IPS DF 4.7 (cell line): ENCODE measurements around the gene PPARA.
"Not testable (repeated sequence)": the region's sequence is repeated elsewhere in the genome, so short reads cannot be mapped to it uniquely, and the experiment has no call there.

Experiments
- DNase-seq: peaks from one replicate; pipeline ENCODE4 v3.0.0-alpha.2; 2013; ENCODE audit warnings: low spot score; ENCODE audit errors: extremely low read depth

Gene PPARA

DNA sequence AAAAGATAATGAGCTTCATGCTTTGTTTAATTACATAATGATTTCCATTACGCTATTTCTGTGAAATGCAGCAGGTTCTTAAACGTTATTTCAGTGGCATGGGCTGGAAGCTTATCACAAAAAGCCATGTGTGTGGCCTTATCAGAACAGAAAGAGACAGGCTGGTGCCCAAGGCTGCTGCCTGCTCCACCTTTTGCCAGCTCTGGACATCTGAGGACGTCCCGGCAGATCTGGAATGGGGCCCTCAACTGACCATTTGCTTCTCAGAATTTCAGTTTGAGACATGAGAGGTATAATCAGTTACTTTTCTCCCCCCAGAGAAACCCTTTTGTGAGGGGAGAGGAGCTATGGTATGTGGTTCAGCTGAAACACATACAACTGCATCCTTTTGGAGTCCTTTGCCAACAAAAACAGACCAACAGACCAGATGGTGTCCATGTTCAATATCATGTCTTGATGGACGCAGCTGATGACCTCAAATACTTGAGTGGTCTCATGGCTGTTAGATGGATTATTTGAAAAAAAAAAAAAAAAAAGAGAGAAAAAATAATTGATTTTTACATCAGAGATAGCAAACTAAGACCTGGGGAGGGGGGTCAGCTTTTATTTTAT, 91.2 kb downstream of the PPARA start:
- DNase-seq: no peak

DNA sequence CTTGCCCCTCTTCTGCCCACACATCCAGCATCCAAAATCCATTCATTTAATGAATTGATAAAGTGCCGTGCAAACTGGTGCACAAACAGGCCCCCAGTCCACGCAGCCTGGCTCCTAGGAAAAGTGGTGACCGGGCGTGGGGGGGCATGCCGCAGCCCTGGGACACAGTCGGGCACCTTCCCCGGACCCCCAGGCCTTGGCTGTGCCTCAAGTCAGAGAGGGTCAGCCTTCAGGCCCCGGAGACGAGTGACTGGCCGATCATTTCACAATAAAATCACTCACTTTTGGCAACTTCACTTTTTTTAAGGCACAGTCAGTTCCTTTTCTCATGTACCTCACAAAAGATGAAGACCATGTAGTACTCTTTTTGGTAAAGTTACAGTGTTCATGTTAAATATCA, 91.8 kb downstream of the PPARA start:
- DNase-seq: no peak

GRCh38 chr22:46244771-46245170, 94.4 kb downstream of the PPARA start:
- DNase-seq: no peak

DNA sequence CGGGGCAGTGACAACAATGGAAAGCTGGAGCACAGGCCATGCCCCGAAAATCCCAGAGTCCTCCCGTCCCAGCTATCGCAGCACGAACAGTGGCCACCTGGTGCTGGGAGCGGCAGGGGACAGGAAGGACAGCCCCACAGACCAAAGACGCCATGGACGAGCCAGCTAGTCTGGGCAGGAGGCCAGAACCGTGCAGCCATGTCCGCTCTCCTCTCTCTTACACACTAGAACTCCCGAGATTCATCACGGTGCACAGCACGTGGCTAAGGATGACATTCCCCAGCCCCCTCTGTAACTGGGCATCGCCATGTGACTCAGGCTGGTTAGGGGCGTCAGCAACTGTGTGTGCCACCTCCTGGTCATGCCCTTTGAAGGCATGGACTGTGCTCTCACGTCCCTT, 95.2 kb downstream of the PPARA start:
- no peak for DNase-seq

- DNase-seq: no peak
These were observed 95.9 kb downstream of the PPARA start for GRCh38 chr22:46246178-46246577.

GRCh38 chr22:46247443-46247975, 97.2 kb downstream of the PPARA start:
- DNase-seq: no peak

GRCh38 chr22:46250035-46250782, 99.9 kb downstream of the PPARA start, which contains the start of gene CDPF1:
Gene CDPF1, minus strand, starts transcription at chr22:46250293. Its CDS starts 2,009 bp downstream, at chr22:46248284.
- DNase-seq: peak; percentile 58

DNA sequence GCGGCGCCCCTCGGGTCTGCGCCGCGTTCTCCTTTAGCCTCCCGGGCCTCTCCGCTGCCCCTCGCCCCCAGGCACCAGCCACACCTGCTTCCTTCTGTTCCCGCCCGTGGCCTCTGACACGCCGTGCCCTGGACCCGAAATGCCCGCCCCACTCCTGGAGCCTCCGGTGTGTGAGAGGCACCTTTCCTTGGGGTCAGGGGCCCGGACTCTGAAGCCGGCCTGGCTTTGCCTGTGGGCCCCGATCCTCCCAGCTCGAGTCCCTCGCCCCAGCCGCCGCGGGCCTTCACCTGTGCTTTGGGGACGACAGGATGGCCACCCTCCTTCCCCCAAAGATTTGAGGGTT, 100.4 kb downstream of the PPARA start:
- DNase-seq: no peak

DNA sequence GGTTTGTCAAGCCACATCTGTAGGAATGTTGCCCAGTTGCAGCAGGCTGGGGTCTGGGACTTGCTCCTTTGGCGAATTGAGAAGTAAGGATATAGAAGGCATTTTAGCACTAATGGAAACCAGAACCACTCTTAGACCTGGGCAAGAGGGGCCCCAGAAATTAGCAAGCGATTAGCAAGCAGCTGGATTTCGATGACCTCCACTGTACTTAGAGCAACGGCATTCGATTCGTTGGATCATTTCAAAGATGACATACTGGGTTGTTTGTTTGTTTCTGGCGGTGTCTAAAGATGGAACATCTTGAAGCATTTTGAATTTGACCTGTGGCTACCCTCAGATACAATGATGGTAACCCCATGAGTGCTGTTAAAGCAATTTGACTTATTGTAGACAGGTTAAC, 100.9 kb downstream of the PPARA start:
- no peak for DNase-seq

DNA sequence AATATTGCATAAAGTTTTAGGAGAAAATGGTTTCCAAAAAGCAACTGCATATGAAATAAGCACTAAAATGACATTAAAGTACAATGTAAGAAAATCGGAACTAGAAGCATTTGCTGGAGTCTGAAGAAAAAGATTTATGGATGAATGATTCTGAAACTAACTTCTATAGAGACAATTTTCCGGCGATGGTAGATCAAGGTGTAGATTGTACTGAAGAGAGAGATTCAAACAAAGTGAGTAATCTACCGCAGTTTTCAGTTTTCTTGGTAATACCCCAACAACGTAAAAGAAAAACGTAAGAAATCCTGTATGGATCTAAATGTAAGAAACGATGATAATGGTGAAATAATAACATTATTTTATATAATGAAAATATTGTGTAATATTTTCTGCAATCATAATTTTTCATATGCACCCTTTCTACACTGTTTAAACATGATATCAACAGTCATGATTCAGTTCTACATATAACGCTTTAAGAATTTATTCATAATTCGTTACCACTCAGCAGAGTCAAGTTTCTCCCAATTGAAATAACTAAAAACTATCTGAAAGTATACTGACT, 101.6 kb downstream of the PPARA start:
- no peak for DNase-seq

DNA sequence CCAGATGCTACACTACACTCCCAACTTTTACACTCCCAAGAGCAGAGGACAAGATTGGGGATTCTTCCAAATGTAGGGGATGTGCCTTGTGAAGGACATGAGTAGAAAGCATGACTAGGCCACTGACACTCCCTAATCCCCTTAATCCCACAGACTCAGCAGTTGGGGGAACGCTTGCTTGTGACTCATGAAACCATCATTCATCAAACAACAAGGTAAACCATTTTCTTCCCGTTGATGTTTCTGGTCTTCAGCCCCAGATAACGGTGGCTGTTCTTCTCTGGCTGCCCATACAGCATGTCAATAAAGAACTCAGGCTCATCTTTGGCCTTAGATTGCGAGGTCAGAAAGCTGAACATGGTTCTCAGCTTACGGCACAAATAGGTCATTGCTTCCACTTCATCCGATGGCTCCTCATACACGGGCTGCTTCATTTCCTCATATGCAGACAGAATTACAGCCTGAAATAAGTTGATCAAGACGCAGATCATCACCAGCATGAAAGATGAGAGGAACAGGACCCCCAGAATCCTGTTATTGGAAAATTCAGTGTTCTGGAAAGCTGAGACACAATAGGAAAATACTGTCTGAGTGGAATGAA, 106.1 kb downstream of the PPARA start:
- no peak for DNase-seq

DNA sequence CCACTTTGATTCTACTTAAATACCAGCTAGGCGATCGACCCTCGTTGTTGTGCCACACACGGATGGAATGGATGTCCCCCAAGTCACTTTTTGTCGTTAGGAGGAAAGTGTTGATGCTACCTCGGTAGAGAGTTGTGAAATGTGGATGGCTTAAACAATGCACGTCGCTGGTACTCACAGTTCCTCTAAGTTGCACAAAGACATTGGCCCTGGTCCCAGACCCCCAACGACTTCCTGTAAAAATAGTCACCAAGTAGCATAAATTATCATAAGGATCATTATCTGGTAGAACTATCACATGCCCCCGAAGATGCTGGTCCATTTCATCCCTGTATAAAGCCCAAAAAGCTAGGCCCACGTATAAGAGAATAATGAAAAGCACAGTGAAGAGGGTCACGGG, 109.0 kb downstream of the PPARA start:
- no peak for DNase-seq

- no peak for DNase-seq
These were observed 109.7 kb downstream of the PPARA start for GRCh38 chr22:46260038-46260437.

- peak; percentile 41 for DNase-seq
These were observed 112.3 kb downstream of the PPARA start for GRCh38 chr22:46262449-46263215.

GRCh38 chr22:46263216-46263590, 112.9 kb downstream of the PPARA start, which contains the start of gene PKDREJ:
Gene PKDREJ, minus strand, starts transcription at chr22:46263343. Its CDS starts 21 bp downstream, at chr22:46263322.
- no peak for DNase-seq

- not testable (repeated sequence) for DNase-seq
These were observed 114.2 kb downstream of the PPARA start for GRCh38 chr22:46264520-46264919.

- DNase-seq: not testable (repeated sequence)
These were observed 115.3 kb downstream of the PPARA start for GRCh38 chr22:46265627-46266026.

GRCh38 chr22:46267431-46268279, 117.3 kb downstream of the PPARA start, which contains the start of gene TTC38:
Gene TTC38, plus strand, starts transcription at chr22:46268008. Its CDS starts 32 bp downstream, at chr22:46268040.
- DNase-seq: no peak

GRCh38 chr22:46269564-46269963, 119.2 kb downstream of the PPARA start:
- no peak for DNase-seq

DNA sequence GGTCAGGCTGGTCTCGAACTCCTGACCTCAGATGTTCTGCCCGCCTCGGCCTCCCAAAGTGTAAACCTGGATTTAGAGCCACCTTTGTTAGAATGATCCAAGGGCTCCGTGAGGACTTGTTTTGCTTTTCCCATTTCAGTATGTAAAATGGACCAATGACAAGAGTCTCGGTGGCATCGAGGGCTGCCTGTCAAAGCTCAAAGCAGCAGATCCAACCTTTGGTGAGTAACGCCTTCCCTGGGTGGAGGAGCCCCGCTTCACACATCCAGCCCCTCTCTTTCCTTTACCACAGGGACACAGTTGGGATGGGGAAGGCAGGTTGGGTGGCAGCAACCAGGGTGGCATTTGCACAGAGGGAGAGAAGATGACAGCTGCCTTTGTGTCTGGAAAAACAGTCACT, 121.9 kb downstream of the PPARA start:
- no peak for DNase-seq
